Measurements from ENCODE around the gene COP1.

DNA sequence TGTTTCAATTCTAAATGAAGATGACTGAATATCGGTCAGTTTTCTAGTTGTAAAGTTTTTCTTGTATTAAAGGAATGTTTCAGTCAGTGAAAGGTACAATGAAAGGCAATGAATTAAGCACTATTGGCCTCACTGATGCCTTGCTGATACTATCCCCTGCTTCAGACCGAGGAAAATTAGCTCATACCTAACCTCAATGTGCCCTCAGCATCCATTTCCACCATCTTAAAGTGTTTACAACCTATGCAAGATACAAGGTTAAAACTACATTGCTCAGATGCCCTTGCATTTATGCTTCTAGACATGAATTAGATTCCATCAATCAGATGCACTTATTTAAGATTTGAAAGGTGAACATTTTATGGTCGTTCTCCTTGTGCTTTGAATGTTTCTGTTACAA is 184.5 kb downstream of the COP1 start:
- no peak for TF ChIP-seq POLR2A (IDR thresholded peaks at IDR 0.05; ENCODE audit: low read depth)
- TF ChIP-seq, protein P1, sequence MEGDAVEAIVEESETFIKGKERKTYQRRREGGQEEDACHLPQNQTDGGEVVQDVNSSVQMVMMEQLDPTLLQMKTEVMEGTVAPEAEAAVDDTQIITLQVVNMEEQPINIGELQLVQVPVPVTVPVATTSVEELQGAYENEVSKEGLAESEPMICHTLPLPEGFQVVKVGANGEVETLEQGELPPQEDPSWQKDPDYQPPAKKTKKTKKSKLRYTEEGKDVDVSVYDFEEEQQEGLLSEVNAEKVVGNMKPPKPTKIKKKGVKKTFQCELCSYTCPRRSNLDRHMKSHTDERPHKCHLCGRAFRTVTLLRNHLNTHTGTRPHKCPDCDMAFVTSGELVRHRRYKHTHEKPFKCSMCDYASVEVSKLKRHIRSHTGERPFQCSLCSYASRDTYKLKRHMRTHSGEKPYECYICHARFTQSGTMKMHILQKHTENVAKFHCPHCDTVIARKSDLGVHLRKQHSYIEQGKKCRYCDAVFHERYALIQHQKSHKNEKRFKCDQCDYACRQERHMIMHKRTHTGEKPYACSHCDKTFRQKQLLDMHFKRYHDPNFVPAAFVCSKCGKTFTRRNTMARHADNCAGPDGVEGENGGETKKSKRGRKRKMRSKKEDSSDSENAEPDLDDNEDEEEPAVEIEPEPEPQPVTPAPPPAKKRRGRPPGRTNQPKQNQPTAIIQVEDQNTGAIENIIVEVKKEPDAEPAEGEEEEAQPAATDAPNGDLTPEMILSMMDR (IDR thresholded peaks at IDR 0.05): no peak
